GM18519 (cell line): ENCODE measurements around the gene WNT6.

ENCODE experiments used
- ATAC-seq: cut with Tn5 transposase; IDR thresholded peaks from one replicate; pipeline ENCODE4 v1.9.1; 2021; ENCODE audit warnings: mild to moderate bottlenecking, moderate library complexity; ENCODE audit not compliant: unreplicated experiment, low FRiP score

The WNT6 gene

DNA sequence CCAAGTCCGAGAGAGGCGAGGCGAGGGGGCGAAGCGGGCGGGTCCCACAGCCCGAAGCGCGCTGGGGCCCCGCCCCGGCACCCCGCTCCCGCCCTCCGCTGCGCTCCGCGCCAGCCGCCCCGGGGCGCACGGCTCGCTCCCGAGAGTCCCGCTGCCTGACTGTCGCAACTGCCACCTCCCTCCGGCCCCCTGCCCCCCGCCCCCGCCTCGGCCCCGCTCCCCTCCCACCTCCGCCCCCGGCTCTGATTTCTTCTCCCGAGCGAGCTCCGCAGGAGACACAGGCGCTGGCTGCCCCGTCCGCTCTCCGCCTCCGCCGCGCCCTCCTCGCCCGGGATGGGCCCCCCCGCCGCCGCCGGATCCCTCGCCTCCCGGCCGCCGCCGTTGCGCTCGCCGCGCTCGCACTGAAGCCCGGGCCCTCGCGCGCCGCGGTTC, at the start of gene WNT6:
Gene WNT6 (plus strand): TSS at position 250 of the 432 bp plus-strand sequence. CDS start 233 bp downstream, outside the sequence.
- no peak for ATAC-seq

DNA sequence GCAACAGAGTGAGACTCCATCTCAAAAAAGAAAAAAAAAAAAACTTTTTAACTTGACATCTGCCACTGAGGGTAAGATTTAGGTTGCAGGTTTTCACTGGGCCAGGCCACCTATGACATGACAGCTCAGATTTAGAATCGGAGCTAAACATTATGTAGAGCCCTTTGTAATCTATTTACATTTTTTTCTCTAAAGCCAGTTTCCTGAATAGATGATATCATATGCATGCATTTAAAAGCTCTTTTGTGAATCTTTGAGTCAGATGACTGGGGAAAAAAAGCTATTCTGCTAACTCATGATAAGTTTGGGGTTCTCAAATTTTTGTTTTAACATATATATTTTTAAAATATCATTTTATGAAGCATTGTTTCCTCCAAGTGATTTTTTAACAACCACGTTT, 49.3 kb upstream of the WNT6 start:
- ATAC-seq = no peak

- no peak for ATAC-seq
These were observed 48.2 kb upstream of the WNT6 start for GRCh38 chr2:218811382-218811781.

DNA sequence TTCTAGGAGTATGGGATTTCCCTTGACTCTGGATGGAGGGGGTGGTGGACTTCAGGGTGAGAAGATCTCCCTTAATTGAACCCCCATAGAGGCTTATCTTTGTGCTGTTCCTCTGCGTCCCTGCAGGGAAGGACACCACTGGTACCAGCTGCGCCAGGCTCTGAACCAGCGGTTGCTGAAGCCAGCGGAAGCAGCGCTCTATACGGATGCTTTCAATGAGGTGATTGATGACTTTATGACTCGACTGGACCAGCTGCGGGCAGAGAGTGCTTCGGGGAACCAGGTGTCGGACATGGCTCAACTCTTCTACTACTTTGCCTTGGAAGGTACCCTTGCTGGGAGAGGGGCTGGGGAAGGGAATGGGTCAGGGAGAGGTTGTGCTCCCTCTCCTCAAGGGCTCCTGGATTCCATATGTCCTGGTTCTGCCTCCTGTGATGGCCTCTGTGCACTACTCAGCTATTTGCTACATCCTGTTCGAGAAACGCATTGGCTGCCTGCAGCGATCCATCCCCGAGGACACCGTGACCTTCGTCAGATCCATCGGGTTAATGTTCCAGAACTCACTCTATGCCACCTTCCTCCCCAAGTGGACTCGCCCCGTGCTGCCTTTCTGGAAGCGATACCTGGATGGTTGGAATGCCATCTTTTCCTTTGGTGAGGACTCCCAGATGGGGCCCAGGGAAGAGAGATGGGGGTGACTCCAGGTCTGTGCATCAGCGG, 47.3 kb upstream of the WNT6 start:
- no peak for ATAC-seq

GRCh38 chr2:218812861-218813260, 46.7 kb upstream of the WNT6 start:
- ATAC-seq = no peak

- no peak for ATAC-seq
These were observed 45.7 kb upstream of the WNT6 start for GRCh38 chr2:218813771-218814460.

GRCh38 chr2:218814540-218815243, 44.9 kb upstream of the WNT6 start:
- no peak for ATAC-seq

DNA sequence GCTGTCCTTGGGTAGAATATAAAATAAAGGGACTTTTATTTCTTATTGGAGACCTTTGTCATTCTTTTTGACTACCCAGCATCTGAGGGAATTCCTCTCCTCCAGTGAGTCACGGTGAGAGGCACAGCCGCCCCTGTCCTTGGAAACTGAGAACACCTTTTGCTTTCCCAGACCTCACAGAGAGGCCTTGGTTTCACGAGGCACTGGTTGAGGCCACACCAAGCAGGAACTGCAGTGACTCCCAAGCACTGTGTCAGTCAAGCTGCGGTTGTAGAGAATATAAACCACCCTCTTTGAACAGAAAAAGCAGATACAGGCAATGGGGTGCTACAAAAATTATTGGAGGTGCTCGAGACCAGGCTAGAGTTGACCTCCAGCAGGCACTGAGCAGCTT, 44.4 kb upstream of the WNT6 start:
- no peak for ATAC-seq

DNA sequence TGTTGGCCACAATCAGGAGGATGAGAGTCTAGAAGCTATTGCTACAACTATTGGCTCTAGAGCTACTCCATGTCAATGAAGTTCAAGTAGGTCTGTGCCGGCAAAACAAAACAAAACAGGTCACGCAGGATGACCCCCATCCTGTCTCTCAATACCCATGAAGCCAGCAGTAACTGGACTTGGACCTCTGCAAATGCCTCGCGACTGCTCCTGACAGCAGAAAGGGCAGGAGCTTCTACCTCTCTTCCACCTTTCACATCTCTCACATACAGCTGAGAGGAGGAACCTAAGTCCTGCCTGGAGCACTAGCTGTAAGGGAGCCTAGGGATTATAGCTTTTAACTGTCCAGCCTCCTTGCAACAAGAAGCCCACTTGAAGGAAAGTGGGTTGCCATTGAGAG, 44.0 kb upstream of the WNT6 start:
- ATAC-seq = no peak

DNA sequence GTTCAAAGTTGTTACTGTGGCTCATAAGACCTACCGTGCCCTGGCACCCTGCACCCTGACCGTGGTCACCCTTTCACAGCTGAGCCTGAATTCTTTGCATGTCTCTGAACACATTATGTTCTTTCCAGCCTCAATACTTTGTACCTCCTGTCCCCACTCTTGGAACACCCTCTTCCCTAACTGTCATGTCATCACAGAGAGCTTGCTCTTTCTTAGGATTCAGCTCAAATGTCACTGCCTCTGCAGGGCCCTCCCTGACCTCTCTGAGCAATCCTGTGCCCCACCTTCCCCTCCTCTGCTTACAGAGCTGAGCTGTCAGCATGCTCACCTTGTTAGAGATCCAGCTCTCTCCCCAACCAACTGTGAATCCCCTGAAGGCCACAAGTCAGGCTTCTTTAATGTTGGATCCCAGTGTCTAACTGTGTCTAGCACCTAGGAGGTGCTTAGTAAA, 43.0 kb upstream of the WNT6 start:
- no peak for ATAC-seq

DNA sequence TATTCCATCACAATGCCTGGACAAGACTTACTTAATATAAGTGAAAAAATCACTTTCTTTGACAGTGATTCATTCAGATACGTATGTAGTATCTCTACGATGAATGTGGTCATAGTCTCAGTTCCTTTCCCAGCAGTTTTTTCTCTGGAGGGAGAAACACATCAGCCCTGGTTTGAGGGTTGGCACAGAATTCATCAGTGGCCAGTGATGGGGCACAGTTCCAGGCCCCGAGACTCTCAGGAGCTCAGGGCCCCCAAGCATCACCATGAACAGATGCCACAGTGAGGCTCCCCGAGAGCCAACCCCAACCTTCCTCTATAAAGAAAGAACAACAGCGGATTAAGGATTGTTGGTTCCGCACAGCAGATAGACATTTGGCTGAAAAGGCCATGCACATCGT, 40.5 kb upstream of the WNT6 start:
- ATAC-seq = no peak

DNA sequence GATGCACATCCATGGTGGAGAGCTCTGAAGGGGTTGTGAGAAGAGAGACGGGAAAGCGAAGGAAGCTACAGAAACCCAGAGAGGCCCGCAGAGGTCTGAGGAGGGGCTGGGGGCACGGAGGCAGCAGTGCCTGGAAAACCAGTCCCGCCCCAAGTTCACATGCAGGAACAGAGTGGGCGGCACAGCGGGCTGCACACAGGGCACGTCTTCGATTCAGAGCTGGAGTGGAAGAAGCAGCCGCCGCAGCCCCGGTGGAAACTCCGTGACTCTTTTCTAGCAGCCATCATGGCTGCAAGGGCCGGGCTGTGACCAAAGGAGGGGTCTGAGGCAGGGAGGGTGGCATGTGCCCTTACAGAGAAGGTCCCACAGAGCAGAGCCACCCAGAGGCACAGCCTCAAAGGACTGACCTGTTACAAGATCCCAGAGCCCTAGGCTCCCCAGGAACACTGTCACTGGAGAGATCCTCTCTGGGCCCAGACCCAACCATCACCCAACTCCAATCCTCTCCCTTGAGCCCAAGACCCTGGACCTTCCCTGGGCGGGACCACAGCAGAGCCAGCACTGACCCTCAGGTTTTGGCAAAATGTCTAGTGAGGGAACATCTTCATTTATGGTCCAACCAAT, 38.7 kb upstream of the WNT6 start:
- no peak for ATAC-seq

DNA sequence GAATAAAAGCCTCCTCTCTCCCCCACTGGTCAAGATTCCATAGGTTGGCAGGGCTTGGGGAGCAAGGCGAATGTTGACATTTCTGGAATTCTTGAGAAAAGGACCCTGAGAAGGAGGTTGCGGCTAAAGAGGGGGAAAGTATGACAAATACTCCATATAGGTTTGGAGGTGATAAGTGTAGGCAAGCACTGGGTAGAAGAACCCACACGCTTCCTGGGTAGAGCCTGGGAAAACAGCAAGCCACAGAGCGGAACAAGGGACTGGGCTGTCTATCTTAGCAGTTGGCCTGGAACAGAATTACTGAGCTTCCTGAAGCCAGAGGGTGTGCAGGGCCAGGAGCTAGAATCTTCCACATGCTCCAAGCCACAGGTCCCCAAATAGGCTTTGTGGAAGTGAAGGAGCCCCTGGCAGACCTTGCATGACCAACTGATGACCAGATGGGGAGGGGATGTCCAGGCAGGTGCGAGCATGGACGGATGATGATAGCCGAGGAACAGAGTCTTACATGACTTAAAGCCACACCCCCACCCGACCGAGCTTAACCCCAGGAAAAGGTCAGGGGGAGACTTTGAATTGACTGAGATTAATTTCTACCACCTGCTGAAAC, 37.9 kb upstream of the WNT6 start:
- ATAC-seq = no peak

- no peak for ATAC-seq
These were observed 37.0 kb upstream of the WNT6 start for GRCh38 chr2:218822622-218823021.

DNA sequence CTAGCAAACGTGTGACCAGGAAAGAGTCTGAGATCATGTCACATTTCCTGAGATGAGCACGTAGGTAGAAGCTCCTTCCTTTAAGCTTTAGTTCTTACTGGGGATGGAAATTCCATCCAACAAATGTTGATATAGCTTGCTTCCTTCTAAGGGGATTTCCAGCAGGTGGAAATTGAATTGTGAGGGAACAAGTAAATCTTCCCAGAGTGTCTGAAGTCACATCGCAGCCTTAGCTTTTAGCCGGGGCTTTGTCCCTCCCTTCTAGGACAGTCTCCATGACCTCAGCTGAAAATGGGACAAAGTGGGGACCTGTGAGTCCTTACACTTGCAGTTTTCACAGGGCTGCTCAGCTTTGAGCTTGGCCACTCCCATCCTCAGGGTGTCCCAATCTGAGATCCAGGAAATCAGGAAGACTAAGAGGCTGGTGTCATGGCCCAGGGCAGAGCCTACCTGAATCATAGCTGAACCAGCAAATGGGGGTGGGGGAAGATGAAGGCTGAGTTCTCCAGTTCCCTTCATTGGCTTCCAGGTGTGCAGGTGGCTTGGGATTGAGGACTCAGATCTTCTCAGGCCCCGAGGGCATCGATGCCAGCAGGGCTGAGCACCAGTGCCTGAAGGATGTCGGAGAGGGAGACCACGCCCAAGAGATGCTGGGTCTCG, 36.3 kb upstream of the WNT6 start:
- no peak for ATAC-seq

GRCh38 chr2:218824004-218824403, 35.6 kb upstream of the WNT6 start:
- no peak for ATAC-seq

DNA sequence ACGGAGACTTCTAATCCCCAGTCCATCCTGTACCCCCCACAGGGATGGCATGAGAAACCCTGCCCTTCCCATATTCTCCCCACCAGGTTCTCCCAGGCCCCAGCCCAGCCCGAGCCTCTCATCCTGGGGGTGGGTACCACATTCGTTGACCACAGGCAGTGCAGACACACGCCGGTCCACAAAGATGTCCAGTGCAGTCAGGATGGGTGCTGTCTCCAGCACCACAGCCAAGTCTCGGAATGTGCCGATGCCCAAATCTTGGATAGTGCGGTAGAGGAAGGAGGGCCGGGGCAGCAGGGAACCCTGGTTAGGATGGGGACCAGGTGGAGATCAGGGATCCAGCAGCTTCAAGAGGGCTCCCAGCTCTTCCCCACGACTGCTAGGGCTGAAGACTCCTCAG, 32.8 kb upstream of the WNT6 start:
- ATAC-seq = no peak

- no peak for ATAC-seq
These were observed 31.7 kb upstream of the WNT6 start for GRCh38 chr2:218827701-218828476.

DNA sequence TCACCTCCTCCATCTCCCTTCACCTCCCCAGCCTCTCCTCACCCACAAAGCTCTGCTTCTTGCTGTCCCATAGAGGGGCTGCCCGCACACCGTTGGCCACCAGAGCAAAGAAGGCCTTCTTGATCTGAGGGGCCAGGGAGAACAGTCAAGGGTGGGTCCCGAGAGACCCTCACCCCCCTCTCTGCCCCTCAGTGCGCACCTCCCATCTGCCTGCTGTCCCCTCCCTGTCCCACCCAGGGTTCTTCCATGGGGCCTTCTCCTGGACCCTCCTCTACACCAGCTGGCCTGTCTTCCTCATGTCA, 31.2 kb upstream of the WNT6 start:
- no peak for ATAC-seq
